H1 (cell line): ENCODE measurements around the gene FHAD1.

Source experiments
- BCL11A ChIP-seq, 2 experiments: IDR thresholded peaks; one replicate each; pipeline ENCODE4 v1.6.1; 2011; ENCODE audit warnings: low read depth in 2 of 2, low read length in 2 of 2, mild to moderate bottlenecking in 2 of 2
- CHD1 ChIP-seq: IDR thresholded peaks from 2 replicates; pipeline ENCODE4 v1.6.1; 2012; ENCODE audit warnings: low read depth, low read length, improper control_type of control experiment
- CHD2 ChIP-seq: IDR thresholded peaks from 2 replicates; pipeline ENCODE4 v1.6.1; 2012; ENCODE audit warnings: low read length, improper control_type of control experiment
- CHD7 ChIP-seq: fragments of 300-600 bp; sonication (generic); IDR thresholded peaks from 2 replicates; pipeline ENCODE4 v1.7.1; 2012; ENCODE audit warnings: low read length, moderate library complexity, mild to moderate bottlenecking, inconsistent platforms; ENCODE audit not compliant: insufficient replicate concordance
- CTCF ChIP-seq, 3 experiments: IDR thresholded peaks; 1 replicate in 2 of 3; 2 replicates in 1 of 3; pipeline versions ENCODE4 v1.5.1 to v1.6.1; 2011; ENCODE audit warnings: low read length in 3 of 3, mild to moderate bottlenecking in 3 of 3, inconsistent platforms in 2 of 3, low read depth in 1 of 3, moderate library complexity in 1 of 3; ENCODE audit not compliant: insufficient read depth in 1 of 3; ENCODE audit errors: control extremely low read depth in 1 of 3
- EGR1 ChIP-seq: IDR thresholded peaks from 2 replicates; pipeline ENCODE4 v1.6.1; 2011; ENCODE audit warnings: low read depth, low read length, borderline replicate concordance
- HDAC2 ChIP-seq, 2 experiments: fragments of 300-600 bp in 1 of 2; sonication (generic) in 1 of 2; IDR thresholded peaks; 2 replicates each; pipeline ENCODE4 v1.6.1; 2011 to 2012; ENCODE audit warnings: low read depth in 2 of 2, low read length in 2 of 2, mild to moderate bottlenecking in 2 of 2, moderate library complexity in 2 of 2, borderline replicate concordance in 1 of 2, inconsistent platforms in 1 of 2
- KDM1A ChIP-seq: fragments of 200-600, 300-600 bp; sonication (generic); IDR thresholded peaks from 2 replicates; pipeline ENCODE4 v1.7.1; 2016; ENCODE audit warnings: mild to moderate bottlenecking, low read length, borderline replicate concordance
- POLR2A ChIP-seq, 2 experiments: IDR thresholded peaks; 1 replicate in 1 of 2; 2 replicates in 1 of 2; pipeline ENCODE4 v1.6.1; 2011; ENCODE audit warnings: low read depth in 2 of 2, low read length in 2 of 2, mild to moderate bottlenecking in 2 of 2; ENCODE audit errors: control extremely low read depth in 1 of 2
- RFX5 ChIP-seq: IDR thresholded peaks from 2 replicates; pipeline ENCODE4 v1.6.1; 2011; ENCODE audit warnings: low read depth, low read length, improper control_type of control experiment, borderline replicate concordance
- SIN3A ChIP-seq, 2 experiments: IDR thresholded peaks in 1 of 2; conservative IDR thresholded peaks in 1 of 2; 2 replicates each; pipeline ENCODE4 v1.6.1; 2011 to 2012; ENCODE audit warnings: low read length in 2 of 2, improper control_type of control experiment in 1 of 2, low read depth in 1 of 2, mild to moderate bottlenecking in 1 of 2
- SP2 ChIP-seq: IDR thresholded peaks from 2 replicates; pipeline ENCODE4 v1.6.1; 2012; ENCODE audit warnings: mild to moderate bottlenecking, low read length, inconsistent platforms
- TF ChIP-seq, protein P1 (sequence below): IDR thresholded peaks from 2 replicates; pipeline ENCODE4 v1.6.1; 2012; ENCODE audit warnings: low read length, inconsistent platforms

GRCh38 chr1:15410884-15411245, 163.8 kb downstream of the FHAD1 start:
- TF ChIP-seq CHD7 (no peak), EGR1 (no peak), POLR2A (IDR thresholded peaks at IDR 0.05; ENCODE audit: control extremely low read depth in 1 of 2, low read depth in 2 of 2, low read length in 2 of 2) (no peak), CTCF (IDR thresholded peaks at IDR 0.05; ENCODE audit: control extremely low read depth in 1 of 3, insufficient read depth in 1 of 3, low read depth in 1 of 3, low read length in 3 of 3) (no peak), SIN3A (conservative IDR thresholded peaks at IDR 0.05 in 1 of 2, IDR thresholded peaks at IDR 0.05 in 1 of 2; ENCODE audit: low read depth in 1 of 2, low read length in 2 of 2) (no peak), CHD1 (no peak), HDAC2 (IDR thresholded peaks at IDR 0.05; ENCODE audit: borderline replicate concordance in 1 of 2, low read depth in 2 of 2, low read length in 2 of 2) (no peak), SP2 (no peak), CHD2 (no peak), KDM1A (no peak), RFX5 (no peak), BCL11A (IDR thresholded peaks at IDR 0.05; ENCODE audit: low read depth in 2 of 2, low read length in 2 of 2) (no peak)
- TF ChIP-seq, protein P1, sequence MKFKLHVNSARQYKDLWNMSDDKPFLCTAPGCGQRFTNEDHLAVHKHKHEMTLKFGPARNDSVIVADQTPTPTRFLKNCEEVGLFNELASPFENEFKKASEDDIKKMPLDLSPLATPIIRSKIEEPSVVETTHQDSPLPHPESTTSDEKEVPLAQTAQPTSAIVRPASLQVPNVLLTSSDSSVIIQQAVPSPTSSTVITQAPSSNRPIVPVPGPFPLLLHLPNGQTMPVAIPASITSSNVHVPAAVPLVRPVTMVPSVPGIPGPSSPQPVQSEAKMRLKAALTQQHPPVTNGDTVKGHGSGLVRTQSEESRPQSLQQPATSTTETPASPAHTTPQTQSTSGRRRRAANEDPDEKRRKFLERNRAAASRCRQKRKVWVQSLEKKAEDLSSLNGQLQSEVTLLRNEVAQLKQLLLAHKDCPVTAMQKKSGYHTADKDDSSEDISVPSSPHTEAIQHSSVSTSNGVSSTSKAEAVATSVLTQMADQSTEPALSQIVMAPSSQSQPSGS: no peak
